ENCODE results near the gene ABHD8. TPM values are rescaled to one million over a fixed set of nuclear protein-coding genes. Genes with fewer than 3 reads are reported as not detected.

The ABHD8 gene
- total and polyA plus RNA-seq, 2 of the 13 experiments (the other 11 are each of a cell fraction or from before 2014, with no cell fraction given): 6.3 to 7.2 TPM

- no peak for TF ChIP-seq ZNF558 (CRISPR knock-in tag; IDR thresholded peaks at IDR 0.05; ENCODE audit: borderline replicate concordance)
- TF ChIP-seq ZNF557 (CRISPR knock-in tag; IDR thresholded peaks at IDR 0.05): no peak
- no peak for TF ChIP-seq DMAP1 (CRISPR knock-in tag; IDR thresholded peaks at IDR 0.05)
- 0 out of 2 replicates have a peak, but pooled peaks have one; percentile 56 for TF ChIP-seq FOXO1 (CRISPR knock-in tag; IDR thresholded peaks at IDR 0.05)
- TF ChIP-seq ZNF20 (CRISPR knock-in tag; IDR thresholded peaks at IDR 0.05): no peak
- no peak for TF ChIP-seq TAF15 (IDR thresholded peaks at IDR 0.05; ENCODE audit: low read depth, low read length, poor library complexity, severe bottlenecking)
- TF ChIP-seq TOE1 (CRISPR knock-in tag; IDR thresholded peaks at IDR 0.05): no peak
- no peak for TF ChIP-seq CREM (IDR thresholded peaks at IDR 0.05)
- no peak for TF ChIP-seq CREM (CRISPR knock-in tag; IDR thresholded peaks at IDR 0.05)
- TF ChIP-seq ZNF350 (CRISPR knock-in tag; IDR thresholded peaks at IDR 0.05; ENCODE audit: borderline replicate concordance, low read depth): no peak
- TF ChIP-seq ZNF776 (CRISPR knock-in tag; IDR thresholded peaks at IDR 0.05): no peak
- no peak for TF ChIP-seq MNT (IDR thresholded peaks at IDR 0.05)
- TF ChIP-seq ZBTB7A (CRISPR knock-in tag; IDR thresholded peaks at IDR 0.05): no peak
- TF ChIP-seq ZBTB8A (CRISPR knock-in tag; IDR thresholded peaks at IDR 0.05; ENCODE audit: borderline replicate concordance, low read depth): no peak
- no peak for TF ChIP-seq HNRNPK (IDR thresholded peaks at IDR 0.05; ENCODE audit: low read depth, low read length, poor library complexity, severe bottlenecking)
- no peak for TF ChIP-seq ZNF460 (CRISPR knock-in tag; IDR thresholded peaks at IDR 0.05; ENCODE audit: borderline replicate concordance)
- TF ChIP-seq ZNF607 (CRISPR knock-in tag; IDR thresholded peaks at IDR 0.05; ENCODE audit: borderline replicate concordance): no peak
- no peak for TF ChIP-seq MAFK (conservative IDR thresholded peaks at IDR 0.05 in 1 of 2, IDR thresholded peaks at IDR 0.05 in 1 of 2; ENCODE audit: low read length in 2 of 2)
- TF ChIP-seq KMT2B (CRISPR knock-in tag; IDR thresholded peaks at IDR 0.05): 0 out of 2 replicates have a peak, but pooled peaks have one; percentile 21
- TF ChIP-seq ZNF619 (CRISPR knock-in tag; IDR thresholded peaks at IDR 0.05): no peak
- TF ChIP-seq WIZ (CRISPR knock-in tag; IDR thresholded peaks at IDR 0.05): no peak
- TF ChIP-seq SIX1 (CRISPR knock-in tag; IDR thresholded peaks at IDR 0.05; ENCODE audit: borderline replicate concordance): no peak
- no peak for TF ChIP-seq ZNF362 (CRISPR knock-in tag; IDR thresholded peaks at IDR 0.05; ENCODE audit: borderline replicate concordance)
- no peak for TF ChIP-seq ZNF577 (CRISPR knock-in tag; IDR thresholded peaks at IDR 0.05; ENCODE audit: borderline replicate concordance, low read depth)
- no peak for TF ChIP-seq POGZ (CRISPR knock-in tag; IDR thresholded peaks at IDR 0.05)
- no peak for TF ChIP-seq FOXJ3 (CRISPR knock-in tag; IDR thresholded peaks at IDR 0.05; ENCODE audit: borderline replicate concordance)
- TF ChIP-seq ZNF530 (CRISPR knock-in tag; IDR thresholded peaks at IDR 0.05; ENCODE audit: low read depth): no peak
- no peak for TF ChIP-seq HINFP (CRISPR knock-in tag; IDR thresholded peaks at IDR 0.05; ENCODE audit: low read depth)
Measured at GRCh38 chr19:17346109-17346671, 43.0 kb upstream of the ABHD8 start (continued).
